ENCODE results near the gene PLEKHA7. TPM values are rescaled to one million over a fixed set of nuclear protein-coding genes. Genes with fewer than 3 reads are reported as not detected.

The PLEKHA7 gene
- total and polyA plus RNA-seq, 2 of the 4 experiments (the other 2 are of a cell fraction): 0.12 TPM; not detected in 1

- Histone ChIP-seq H3K27ac (ENCODE audit: insufficient read depth, low read length) (no peak overlapping the region), H3K18ac (ENCODE audit: low read depth, low read length) (no peak overlapping the region), H2AK9ac (replicated peaks; ENCODE audit: low read depth, low read length, poor library complexity) (no peak overlapping the region), H2BK120ac (ENCODE audit: low read depth, low read length) (no peak overlapping the region), H3K27me3 (ENCODE audit: control insufficient read depth, insufficient read depth, low read length) (peaks cover 14% of the 10 kb centered on the region), H3K4me3 (ENCODE audit: insufficient read depth, low read depth, low read length) (no peak overlapping the region), H4K5ac (ENCODE audit: low read depth, low read length) (no peak overlapping the region), H4K20me1 (ENCODE audit: insufficient read depth, low read length) (no peaks in the 10 kb centered on the region), H3K4ac (ENCODE audit: low read depth, low read length) (no peak overlapping the region), H3K4me1 (ENCODE audit: control insufficient read depth, insufficient read depth, low read length) (no peaks in the 10 kb centered on the region), H3K9me1 (ENCODE audit: insufficient read depth, low read length) (no peaks in the 10 kb centered on the region), H2AFZ (replicated peaks; ENCODE audit: low read length, poor library complexity) (no peak overlapping the region), H3K9me3 (ENCODE audit: control insufficient read depth, insufficient read depth, low read length) (no peaks in the 10 kb centered on the region), H4K91ac (ENCODE audit: insufficient read depth, low read depth, low read length) (no peak overlapping the region), H2AK5ac (ENCODE audit: low read depth, low read length) (no peak overlapping the region), H3K36me3 (ENCODE audit: control insufficient read depth, insufficient read depth, low read length) (no peaks in the 10 kb centered on the region), H3K9ac (ENCODE audit: low read depth, low read length) (no peak overlapping the region), H3K56ac (ENCODE audit: extremely low read depth, insufficient read depth, low read length) (no peak overlapping the region), H4K8ac (ENCODE audit: low read depth in 2 of 2, low read length in 2 of 2) (no peak overlapping the region), H2BK20ac (ENCODE audit: low read depth, low read length) (no peak overlapping the region), H3K4me2 (ENCODE audit: low read depth, low read length) (no peak overlapping the region), H3K79me1 (ENCODE audit: low read depth in 1 of 2, low read length in 2 of 2) (no peaks in the 10 kb centered on the region), H2BK5ac (ENCODE audit: low read depth, low read length, poor library complexity, severe bottlenecking) (no peak overlapping the region), H2BK15ac (ENCODE audit: low read depth, low read length) (no peak overlapping the region), H3K14ac (replicated peaks; ENCODE audit: low read depth, low read length) (no peak overlapping the region), H3K23ac (ENCODE audit: low read depth, low read length) (no peak overlapping the region)
- ATAC-seq (ENCODE audit: low read depth) (no peak), DNase-seq (no peak)
- TF ChIP-seq NFE2L2 (IDR thresholded peaks at IDR 0.05; ENCODE audit: low read depth, low read length): no peak
- TF ChIP-seq CEBPB (IDR thresholded peaks at IDR 0.05; ENCODE audit: low read depth, low read length): no peak
- TF ChIP-seq MAFK (IDR thresholded peaks at IDR 0.05; ENCODE audit: low read depth, low read length): no peak
- in situ Hi-C loops (cut with MboI; ENCODE audit: low sequenced_read_pairs): loop anchor here (25.0 kb wide), 1 partner anchor 579 kb away; no protein-coding TSS in a partner anchor
- no TSS peak for BruUV-seq (replicated peaks)
- WGBS, 2 experiments (ENCODE audit: extremely low coverage in 2 of 2, insufficient read length in 1 of 2): 20% methylated on average over 1 of the region's 1 CpG; no CpG with 5 or more reads in 1 of the 2 experiments
- ChIA-PET POLR2A (ENCODE audit: unreplicated experiment) (interaction anchor here (0.7 kb wide), 1 partner anchor 25 kb away, joined by 3 read pairs; no protein-coding TSS in a partner anchor), CTCF (no interaction called here)
- intact Hi-C loops (cut with micrococcal nuclease): no loop called here
- dilution Hi-C loops (cut with HindIII; ENCODE audit: low sequenced_read_pairs, unreplicated experiment): no loop called here
These were observed 80.9 kb downstream of the PLEKHA7 start for GRCh38 chr11:16933291-16933690.
